Esophagus squamous epithelium (tissue), 5 donors: ENCODE data around the gene RBX1. TPM values are rescaled to one million over a fixed set of nuclear protein-coding genes. Genes with fewer than 3 reads are reported as not detected.
A peak's percentile ranks its signal among the peaks of the same experiment; 100 is the strongest.
"Not testable (repeated sequence)": the region's sequence is repeated elsewhere in the genome, so short reads cannot be mapped to it uniquely, and the experiment has no call there.

ENCODE experiments used
- DNase-seq: peaks from one replicate; lab custom pipeline; 2025; lab: John Stamatoyannopoulos, UW
- H3K27ac ChIP-seq, 4 donors: fragments of 200-600 bp; sonication (generic); one replicate each; pipeline ENCODE4 v1.5.1; 2016 to 2019; ENCODE audit warnings: mild to moderate bottlenecking in 1 of 4
- H3K27me3 ChIP-seq, 4 donors: fragments of 200-600 bp; sonication (generic); 1 replicate in 3 of 4; 2 replicates in 1 of 4; pipeline versions ENCODE4 v1.5.1 to v1.6.0; 2017 to 2021; ENCODE audit warnings: antibody characterized with exemption in 1 of 4
- H3K36me3 ChIP-seq, 3 donors: fragments of 200-600 bp; sonication (generic); one replicate each; pipeline ENCODE4 v1.5.1; 2016 to 2019
- H3K4me1 ChIP-seq, 3 donors: fragments of 200-600 bp; sonication (generic); one replicate each; pipeline ENCODE4 v1.5.1; 2017 to 2019
- H3K4me3 ChIP-seq, 4 donors: fragments of 200-600 bp; sonication (generic); 1 replicate in 3 of 4; 2 replicates in 1 of 4; pipeline ENCODE4 v1.5.1; 2016 to 2019; ENCODE audit warnings: mild to moderate bottlenecking in 2 of 4, moderate library complexity in 1 of 4
- H3K9me3 ChIP-seq, 3 donors: fragments of 200-600 bp; sonication (generic); one replicate each; pipeline ENCODE4 v1.5.1; 2016 to 2019
- POLR2A ChIP-seq, 4 donors: fragments of 450-650 bp; IDR thresholded peaks; one replicate each; pipeline ENCODE4 v1.6.1; 2017; ENCODE audit warnings: antibody characterized with exemption in 4 of 4, mild to moderate bottlenecking in 4 of 4, moderate library complexity in 3 of 4
- WGBS, 2 donors: methylation state at CpG; one replicate each; pipeline ENCODE4 v1.1.5; 2018; 5-methylcytosine and 5-hydroxymethylcytosine counted together
- intact Hi-C: fragments of 100-400 bp; cut with DNase I; formaldehyde crosslinking; loops from one replicate; pipeline ENCODE4 v1.15.0; 2022
- total RNA-seq, 4 donors: library from RNA; depleted of rRNA; stranded (reverse); fragments of >200 nt; gene quantifications; one replicate each; pipeline ENCODE4 v1.1.0, GENCODE V29; 2016
- TF ChIP-seq, protein P1 (sequence below), 6 experiments: fragments of 450-650 bp in 4 of 6; fragments of 200-600 bp in 2 of 6; sonication (generic) in 2 of 6; IDR thresholded peaks; one replicate each; pipeline ENCODE4 v1.5.1; 2016 to 2019; ENCODE audit warnings: antibody characterized with exemption in 6 of 6, mild to moderate bottlenecking in 4 of 6, moderate library complexity in 4 of 6
- donor health status: DM: yes; HTN: yes; CAD: no.

The RBX1 gene
- total RNA-seq, result 10 to 100 TPM; 32.7 to 64.0 (median 52.4) TPM

DNA sequence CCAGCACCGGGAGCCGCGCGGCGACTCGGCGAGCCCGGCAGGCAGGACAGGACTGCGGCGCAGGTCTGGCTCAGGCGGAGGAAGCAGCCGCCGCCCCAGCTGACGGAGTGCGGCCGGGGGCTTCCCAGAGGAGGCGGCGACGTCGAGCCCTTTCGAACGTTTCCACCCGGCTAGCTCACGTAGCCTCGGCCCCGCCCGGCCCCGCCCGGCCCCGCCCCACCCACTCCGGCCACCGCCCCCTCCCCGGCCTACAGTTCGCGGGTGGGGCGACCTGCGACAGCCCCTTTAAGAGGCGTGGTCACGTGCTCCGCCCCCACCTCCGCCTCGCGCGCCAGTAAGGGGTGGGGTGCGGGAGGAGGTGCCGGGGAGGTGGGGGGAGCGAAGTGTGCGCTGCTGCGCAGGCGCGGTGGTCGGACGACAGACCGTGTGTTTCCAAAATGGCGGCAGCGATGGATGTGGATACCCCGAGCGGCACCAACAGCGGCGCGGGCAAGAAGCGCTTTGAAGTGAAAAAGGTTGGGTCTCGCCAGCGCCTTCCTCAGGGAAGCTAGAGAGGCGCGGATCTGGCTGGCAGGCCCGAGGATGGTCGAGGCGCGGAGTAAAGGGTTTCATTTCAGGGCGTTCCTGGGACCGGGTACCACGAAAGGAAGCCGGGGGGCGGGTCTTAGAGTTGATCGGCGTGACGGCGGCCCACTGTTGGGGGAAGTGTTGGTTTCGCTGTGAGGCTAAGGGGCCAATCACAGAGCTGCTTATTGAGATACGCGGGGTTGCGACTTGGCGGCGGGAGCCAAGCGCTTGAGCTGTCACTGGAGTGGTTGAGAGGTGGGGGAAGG is at the start of gene RBX1:
RBX1 (plus strand) TSS at position 417 of the 833 bp plus-strand sequence; CDS start at position 438, 21 bp downstream.
- H3K36me3 ChIP-seq, result peaks cover 0 to 29% (median 9%) of the 10 kb centered on the region in 3 donors
- WGBS, 2 donors, result 0 to 1% methylated on average over 25 to 31 of the region's 86 CpGs
- peak within 1 kb of the TSS; percentile 73 to 89 (median 86) for H3K4me3 ChIP-seq
- peak within 1 kb of the TSS; percentile 91 to 99 (median 98) for H3K27ac ChIP-seq
- H3K9me3 ChIP-seq, result no peaks in the 10 kb centered on the region
- peak; percentile 94 for DNase-seq
- H3K4me1 ChIP-seq, result peaks cover 11 to 48% (median 16%) of the 10 kb centered on the region in 3 donors
- TF ChIP-seq POLR2A (IDR thresholded peaks at IDR 0.05), result peak in 3 of 4 donors; percentile 63 to 92 (median 91)
- TF ChIP-seq, protein P1, sequence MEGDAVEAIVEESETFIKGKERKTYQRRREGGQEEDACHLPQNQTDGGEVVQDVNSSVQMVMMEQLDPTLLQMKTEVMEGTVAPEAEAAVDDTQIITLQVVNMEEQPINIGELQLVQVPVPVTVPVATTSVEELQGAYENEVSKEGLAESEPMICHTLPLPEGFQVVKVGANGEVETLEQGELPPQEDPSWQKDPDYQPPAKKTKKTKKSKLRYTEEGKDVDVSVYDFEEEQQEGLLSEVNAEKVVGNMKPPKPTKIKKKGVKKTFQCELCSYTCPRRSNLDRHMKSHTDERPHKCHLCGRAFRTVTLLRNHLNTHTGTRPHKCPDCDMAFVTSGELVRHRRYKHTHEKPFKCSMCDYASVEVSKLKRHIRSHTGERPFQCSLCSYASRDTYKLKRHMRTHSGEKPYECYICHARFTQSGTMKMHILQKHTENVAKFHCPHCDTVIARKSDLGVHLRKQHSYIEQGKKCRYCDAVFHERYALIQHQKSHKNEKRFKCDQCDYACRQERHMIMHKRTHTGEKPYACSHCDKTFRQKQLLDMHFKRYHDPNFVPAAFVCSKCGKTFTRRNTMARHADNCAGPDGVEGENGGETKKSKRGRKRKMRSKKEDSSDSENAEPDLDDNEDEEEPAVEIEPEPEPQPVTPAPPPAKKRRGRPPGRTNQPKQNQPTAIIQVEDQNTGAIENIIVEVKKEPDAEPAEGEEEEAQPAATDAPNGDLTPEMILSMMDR (IDR thresholded peaks at IDR 0.05), result no peak
- H3K27me3 ChIP-seq, result no peaks in the 10 kb centered on the region
- intact Hi-C loops, result loop anchor here (5.0 kb wide), 1 partner anchor 141 kb away; the partner anchor contains the start of gene EP300

DNA sequence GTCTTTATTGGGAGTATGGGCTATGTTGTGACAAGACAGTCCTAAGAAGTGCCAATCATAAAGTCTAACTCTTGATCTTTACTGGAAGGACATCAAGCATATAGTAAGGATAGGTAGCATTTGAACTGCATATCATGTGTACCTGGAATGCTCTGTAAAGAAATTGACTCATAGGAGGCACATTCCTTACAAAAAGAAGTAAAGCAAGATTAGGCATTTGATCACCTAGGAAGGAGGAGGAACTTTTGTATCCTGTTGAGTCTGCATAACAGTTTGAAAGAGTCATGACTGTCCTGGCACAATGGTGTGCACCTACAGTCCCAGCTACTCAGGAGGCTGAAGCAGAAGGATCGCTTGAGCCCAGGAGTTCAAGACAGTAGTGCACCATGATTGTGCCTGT is 47.1 kb upstream of the RBX1 start:
- Histone ChIP-seq H3K4me1 (peaks cover 0 to 2% (median 0%) of the 10 kb centered on the region in 3 donors), H3K4me3 (no peak overlapping the region), H3K27ac (no peak overlapping the region), H3K27me3 (no peaks in the 10 kb centered on the region), H3K9me3 (no peaks in the 10 kb centered on the region), H3K36me3 (peaks cover 0 to 55% (median 4%) of the 10 kb centered on the region in 3 donors)
- intact Hi-C loops, result no loop called here
- no peak for DNase-seq
- WGBS, 2 donors, result 83 to 100% methylated on average over 1 of the region's 1 CpG
- TF ChIP-seq POLR2A (IDR thresholded peaks at IDR 0.05), result no peak
- TF ChIP-seq, protein P1 (IDR thresholded peaks at IDR 0.05), result no peak

DNA sequence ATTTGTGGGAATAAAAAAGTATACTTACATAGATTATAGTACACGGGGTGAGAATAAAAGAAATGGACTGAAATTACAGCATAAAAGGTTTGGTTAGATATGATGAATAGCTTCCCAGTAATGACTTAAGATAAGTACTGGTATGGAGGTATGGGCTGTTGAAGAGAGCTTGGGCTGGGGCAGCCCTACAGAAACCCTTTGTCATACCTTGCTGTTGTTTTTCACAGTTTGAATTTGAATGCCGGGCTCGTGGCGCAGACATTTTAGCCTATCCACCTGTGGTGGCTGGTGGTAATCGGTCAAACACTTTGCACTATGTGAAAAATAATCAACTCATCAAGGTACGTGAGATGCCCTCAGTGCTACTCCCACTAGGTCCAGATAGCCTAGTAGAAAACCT is 42.3 kb upstream of the RBX1 start:
- Histone ChIP-seq H3K36me3 (peaks cover 0 to 91% (median 7%) of the 10 kb centered on the region in 3 donors), H3K27me3 (no peaks in the 10 kb centered on the region)

DNA sequence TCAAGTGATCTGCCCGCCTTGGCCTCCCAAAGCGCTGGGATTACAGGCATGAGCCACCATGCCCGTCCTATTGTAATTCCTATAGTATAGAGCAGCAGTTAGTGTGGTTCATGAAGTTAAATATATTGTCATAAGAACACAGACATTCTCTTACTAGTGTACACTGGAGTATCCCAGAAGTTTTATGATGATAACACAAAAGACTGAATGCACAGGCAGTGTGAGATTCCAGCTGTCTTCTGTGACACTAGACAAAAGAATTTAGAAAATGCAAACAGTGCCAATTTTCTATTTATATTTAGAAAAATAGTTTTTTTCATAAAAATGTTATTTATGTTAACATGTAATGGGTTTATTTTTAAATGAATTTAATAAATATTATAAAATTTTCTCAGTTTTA is 39.4 kb upstream of the RBX1 start:
- DNase-seq, result no peak
- no peaks in the 10 kb centered on the region for H3K9me3 ChIP-seq
- WGBS, 2 donors, result 96 to 97% methylated on average over 3 of the region's 3 CpGs
- H3K27me3 ChIP-seq, result no peaks in the 10 kb centered on the region
- intact Hi-C loops, result no loop called here
- H3K36me3 ChIP-seq, result peaks cover 0 to 98% (median 13%) of the 10 kb centered on the region in 3 donors
- no peak overlapping the region for H3K27ac ChIP-seq
- no peaks in the 10 kb centered on the region for H3K4me1 ChIP-seq
- H3K4me3 ChIP-seq, result no peak overlapping the region
- TF ChIP-seq, protein P1 (IDR thresholded peaks at IDR 0.05), result no peak
- no peak for TF ChIP-seq POLR2A (IDR thresholded peaks at IDR 0.05)

More for the DNA sequence above, 42.3 kb upstream of the RBX1 start:
- H3K4me3 ChIP-seq, result no peak overlapping the region
- DNase-seq, result no peak
- TF ChIP-seq, protein P1 (IDR thresholded peaks at IDR 0.05), result no peak
- no peak for TF ChIP-seq POLR2A (IDR thresholded peaks at IDR 0.05)
- no peak overlapping the region for H3K27ac ChIP-seq
- intact Hi-C loops, result no loop called here
- H3K4me1 ChIP-seq, result no peaks in the 10 kb centered on the region
- WGBS, 2 donors, result 94 to 95% methylated on average over 6 of the region's 6 CpGs
- no peaks in the 10 kb centered on the region for H3K9me3 ChIP-seq

DNA sequence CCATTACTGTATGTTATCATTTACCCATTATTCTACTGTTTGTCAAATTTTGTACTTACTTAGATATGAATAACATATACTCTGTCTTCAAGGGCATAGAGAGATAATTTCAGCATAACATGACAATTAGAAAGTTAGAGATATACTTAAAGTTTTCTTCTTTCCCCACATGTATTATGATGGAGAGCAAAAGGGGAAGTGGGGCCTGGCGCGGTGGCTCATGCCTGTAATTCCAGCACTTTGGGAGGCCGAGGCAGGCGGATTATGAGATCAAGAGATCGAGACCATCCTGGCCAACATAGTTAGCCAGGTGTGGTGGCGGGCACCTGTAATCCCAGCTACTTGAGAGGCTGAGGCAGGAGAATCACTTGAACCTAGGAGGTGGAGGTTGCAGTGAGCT is 38.2 kb upstream of the RBX1 start:
- H3K27ac ChIP-seq, intact Hi-C loops, DNase-seq, H3K4me3 ChIP-seq, H3K9me3 ChIP-seq, H3K27me3 ChIP-seq, H3K4me1 ChIP-seq: not testable (repeated sequence)
- peaks cover 0 to 99% (median 13%) of the 10 kb centered on the region in 3 donors for H3K36me3 ChIP-seq
- 95 to 98% methylated on average over 5 to 6 of the region's 6 CpGs for WGBS, 2 donors
